Upper lobe of left lung (tissue), 6 donors: ENCODE results near the gene HOXC11. TPM values are rescaled to one million over a fixed set of nuclear protein-coding genes. Genes with fewer than 3 reads are reported as not detected.
A peak's percentile ranks its signal among the peaks of the same experiment; 100 is the strongest.

Experiments
- ATAC-seq, 2 donors: fragments of 200-7000 bp; cut with Tn5 transposase; one replicate each; pipeline ENCODE4 v1.9.1; 2022; ENCODE audit warnings: mild to moderate bottlenecking in 2 of 2, moderate library complexity in 2 of 2; ENCODE audit not compliant: low FRiP score in 2 of 2
- DNase-seq, 2 donors: peaks; one replicate each; pipeline ENCODE4 v3.0.0-alpha.2; 2019 to 2020
- H3K27ac ChIP-seq, 4 donors: fragments of 200-600 bp; sonication (generic); one replicate each; pipeline ENCODE4 v1.5.1; 2016 to 2019
- H3K27me3 ChIP-seq, 4 donors: fragments of 200-600 bp; sonication (generic); one replicate each; pipeline ENCODE4 v1.5.1; 2017 to 2019
- H3K36me3 ChIP-seq, 4 donors: fragments of 200-600 bp; sonication (generic); one replicate each; pipeline ENCODE4 v1.5.1; 2016 to 2019
- H3K4me1 ChIP-seq, 4 donors: fragments of 200-600 bp; sonication (generic); one replicate each; pipeline ENCODE4 v1.5.1; 2018 to 2019
- H3K4me3 ChIP-seq, 4 donors: fragments of 200-600 bp; sonication (generic); one replicate each; pipeline ENCODE4 v1.5.1; 2017 to 2019; ENCODE audit warnings: mild to moderate bottlenecking in 2 of 4, moderate library complexity in 1 of 4
- H3K9me3 ChIP-seq, 4 donors: fragments of 200-600 bp; sonication (generic); one replicate each; pipeline ENCODE4 v1.5.1; 2018 to 2019
- CTCF ChIP-seq, 6 experiments: fragments of 450-650 bp in 4 of 6; fragments of 200-600 bp in 2 of 6; sonication (generic) in 2 of 6; IDR thresholded peaks; one replicate each; pipeline ENCODE4 v1.5.1; 2016 to 2019; ENCODE audit warnings: antibody characterized with exemption in 6 of 6
- EP300 ChIP-seq, 4 donors: sonication (generic); formaldehyde crosslinking; IDR thresholded peaks; one replicate each; pipeline ENCODE4 v1.5.1; 2017; ENCODE audit warnings: antibody characterized with exemption in 4 of 4, control low read depth in 2 of 4
- POLR2A ChIP-seq, 4 donors: fragments of 450-650 bp; IDR thresholded peaks; one replicate each; pipeline ENCODE4 v1.5.1; 2016 to 2017; ENCODE audit warnings: antibody characterized with exemption in 4 of 4, mild to moderate bottlenecking in 2 of 4
- POLR2AphosphoS5 ChIP-seq, 2 donors: sonication (generic); formaldehyde crosslinking; IDR thresholded peaks; one replicate each; pipeline ENCODE4 v1.5.1; 2017; ENCODE audit warnings: antibody characterized with exemption in 2 of 2
- WGBS, 2 donors: methylation state at CpG; one replicate each; pipeline ENCODE4 v1.1.5; 2017 to 2018; 5-methylcytosine and 5-hydroxymethylcytosine counted together
- total RNA-seq, 6 donors: library from RNA; depleted of rRNA in 4 of 6; stranded (reverse); fragments of >200 nt in 4 of 6; gene quantifications; one replicate each; pipeline versions ENCODE4 v1.1.0 to v1.2.1, GENCODE V29; 2016 to 2021
- donor health status: DM: no; HTN: no; CAD: no; lungs with moderate emphysema.
- donor health status: DM: no; HTN: yes; CAD: no; lungs with severe emphysema.

Gene HOXC11
- total RNA-seq, 6 donors from 2014 or later, result not detected

GRCh38 chr12:53935383-53936341, 37.3 kb upstream of the HOXC11 start:
- H3K27me3 ChIP-seq, result peaks cover 2 to 84% (median 45%) of the 10 kb centered on the region in 4 donors
- H3K4me3 ChIP-seq, result no peak overlapping the region
- peaks cover 3 to 23% (median 8%) of the 10 kb centered on the region in 4 donors for H3K4me1 ChIP-seq
- no peaks in the 10 kb centered on the region for H3K9me3 ChIP-seq
- WGBS, 2 donors, result 6 to 7% methylated on average over 49 of the region's 49 CpGs
- H3K36me3 ChIP-seq, result no peaks in the 10 kb centered on the region
- DNase-seq (peak in 1 of 2 donors; percentile 48), ATAC-seq (no peak)
- TF ChIP-seq CTCF (IDR thresholded peaks at IDR 0.05) (no peak), POLR2AphosphoS5 (IDR thresholded peaks at IDR 0.05) (no peak), EP300 (IDR thresholded peaks at IDR 0.05) (no peak), POLR2A (IDR thresholded peaks at IDR 0.05) (no peak)
- H3K27ac ChIP-seq, result no peak overlapping the region

DNA sequence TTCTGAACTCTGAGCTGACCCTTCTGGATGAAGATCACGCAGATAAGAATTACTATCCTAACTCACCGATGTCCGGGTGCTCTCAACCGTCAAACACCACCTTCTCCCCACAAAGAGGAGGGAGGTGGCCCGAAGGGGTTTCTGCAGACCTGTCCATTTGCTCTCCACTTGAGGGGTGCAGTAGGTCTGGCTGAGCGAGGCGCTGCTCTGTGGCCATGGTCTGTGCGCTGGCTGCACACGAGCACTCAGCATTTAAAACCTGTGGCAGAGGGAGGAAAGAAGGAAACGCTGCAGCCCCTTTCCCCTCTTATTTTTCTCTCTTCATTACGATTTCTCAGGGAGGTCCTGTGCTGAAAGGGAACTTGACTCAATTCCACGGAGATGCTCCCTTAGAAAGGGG, 35.8 kb upstream of the HOXC11 start:
- Histone ChIP-seq H3K4me3 (no peak overlapping the region), H3K27me3 (peaks cover 2 to 80% (median 43%) of the 10 kb centered on the region in 4 donors), H3K9me3 (no peaks in the 10 kb centered on the region), H3K4me1 (peaks cover 3 to 23% (median 8%) of the 10 kb centered on the region in 4 donors), H3K27ac (no peak overlapping the region), H3K36me3 (no peaks in the 10 kb centered on the region)
- no peak for TF ChIP-seq POLR2A (IDR thresholded peaks at IDR 0.05)
- TF ChIP-seq POLR2AphosphoS5 (IDR thresholded peaks at IDR 0.05), result no peak
- no peak for TF ChIP-seq CTCF (IDR thresholded peaks at IDR 0.05)
- TF ChIP-seq EP300 (IDR thresholded peaks at IDR 0.05), result no peak
- WGBS, 2 donors, result 9 to 11% methylated on average over 8 to 12 of the region's 12 CpGs
- DNase-seq, result no peak
- no peak for ATAC-seq

DNA sequence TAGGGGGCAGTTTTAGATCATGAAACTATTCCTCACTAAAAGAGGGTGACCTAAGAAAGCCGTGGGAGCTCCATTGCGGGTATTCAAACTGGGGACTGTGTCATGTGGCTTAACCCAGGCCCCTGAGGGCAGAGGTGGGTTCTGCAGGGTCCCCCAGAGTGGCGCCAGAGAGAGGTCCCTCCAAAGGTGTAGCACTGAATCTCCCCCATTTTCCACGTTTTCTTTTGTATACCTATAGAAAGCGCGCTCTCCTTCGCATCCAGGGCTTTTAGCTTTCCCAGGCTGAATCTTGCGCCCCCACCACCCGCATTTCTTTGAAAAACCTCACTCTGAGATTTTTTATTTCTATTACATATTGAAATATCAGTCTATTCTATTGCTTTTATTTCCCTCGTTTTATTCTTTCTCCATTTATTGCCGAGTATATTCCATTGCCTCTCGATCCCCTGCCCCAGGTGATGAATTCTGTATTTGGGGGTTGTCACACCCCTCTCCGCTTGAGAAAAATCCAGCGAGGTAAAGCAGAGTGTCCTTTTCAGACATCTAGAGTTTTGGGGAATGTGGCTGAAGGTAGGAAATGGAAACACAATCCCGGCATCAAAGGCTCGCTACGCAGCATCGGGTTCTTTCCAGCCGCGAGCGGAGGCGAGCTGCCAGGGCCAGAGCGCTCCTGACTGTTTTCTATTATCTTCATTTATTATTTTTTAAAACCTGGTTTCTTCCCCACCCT, 35.2 kb upstream of the HOXC11 start:
- no peak for TF ChIP-seq POLR2A (IDR thresholded peaks at IDR 0.05)
- TF ChIP-seq POLR2AphosphoS5 (IDR thresholded peaks at IDR 0.05), result no peak
- TF ChIP-seq EP300 (IDR thresholded peaks at IDR 0.05), result no peak
- TF ChIP-seq CTCF (IDR thresholded peaks at IDR 0.05), result no peak
- ATAC-seq (no peak), DNase-seq (peak in 1 of 2 donors; percentile 32)
- 16 to 22% methylated on average over 23 of the region's 23 CpGs for WGBS, 2 donors
- Histone ChIP-seq H3K4me3 (no peak overlapping the region), H3K9me3 (no peaks in the 10 kb centered on the region), H3K27ac (no peak overlapping the region), H3K36me3 (no peaks in the 10 kb centered on the region), H3K27me3 (peaks cover 2 to 80% (median 43%) of the 10 kb centered on the region in 4 donors), H3K4me1 (peaks cover 3 to 23% (median 8%) of the 10 kb centered on the region in 4 donors)

DNA sequence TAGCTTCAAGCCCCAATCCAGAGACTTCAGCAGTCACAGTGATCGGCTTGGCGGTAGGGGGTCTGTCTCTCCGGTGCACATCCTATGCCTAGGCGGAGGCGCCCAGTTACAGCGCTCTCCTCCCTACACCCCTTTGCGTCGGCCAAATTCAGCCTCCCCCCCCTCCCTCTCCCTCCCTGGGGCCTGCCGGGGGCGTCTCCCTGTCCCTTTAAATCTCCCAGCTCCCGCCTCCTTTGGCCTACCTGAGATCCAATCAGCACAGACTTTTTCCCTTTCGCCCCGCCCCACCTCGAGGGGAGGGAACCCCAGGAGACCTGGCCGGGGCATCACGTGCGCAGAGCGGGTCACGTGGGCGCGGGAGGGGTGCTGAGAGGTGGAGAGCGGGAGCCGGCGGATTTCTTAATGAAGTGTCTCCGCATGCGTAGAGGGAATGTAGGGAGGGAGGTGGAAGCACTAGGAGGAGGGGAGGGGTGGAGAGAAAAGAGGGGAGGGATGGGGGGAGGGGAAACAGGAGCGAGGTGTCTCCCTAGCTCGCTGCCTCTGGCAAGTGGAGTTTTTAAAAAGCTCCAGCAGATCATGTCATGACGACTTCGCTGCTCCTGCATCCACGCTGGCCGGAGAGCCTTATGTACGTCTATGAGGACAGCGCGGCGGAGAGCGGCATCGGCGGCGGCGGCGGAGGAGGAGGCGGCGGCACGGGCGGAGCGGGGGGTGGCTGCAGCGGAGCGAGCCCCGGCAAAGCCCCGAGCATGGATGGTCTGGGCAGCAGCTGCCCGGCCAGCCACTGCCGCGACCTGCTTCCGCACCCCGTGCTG, 34.4 kb upstream of the HOXC11 start, which contains the start of gene HOXC13:
TSS of gene HOXC13 (plus strand) at position 506 of the 815 bp plus-strand sequence. CDS start at position 582, 76 bp downstream.
- no peak within 1 kb of the TSS for H3K4me3 ChIP-seq
- no peaks in the 10 kb centered on the region for H3K36me3 ChIP-seq
- peaks cover 3 to 23% (median 8%) of the 10 kb centered on the region in 4 donors for H3K4me1 ChIP-seq
- H3K27me3 ChIP-seq, result peaks cover 2 to 82% (median 45%) of the 10 kb centered on the region in 4 donors
- peak in 1 of 2 donors; percentile 82 for DNase-seq
- WGBS, 2 donors, result 7 to 11% methylated on average over 28 to 51 of the region's 56 CpGs
- no peaks in the 10 kb centered on the region for H3K9me3 ChIP-seq
- TF ChIP-seq EP300 (IDR thresholded peaks at IDR 0.05) (no peak), POLR2AphosphoS5 (IDR thresholded peaks at IDR 0.05) (no peak), CTCF (IDR thresholded peaks at IDR 0.05) (no peak), POLR2A (IDR thresholded peaks at IDR 0.05) (no peak)
- no peak within 1 kb of the TSS for H3K27ac ChIP-seq
- peak in 1 of 2 donors; percentile 6 for ATAC-seq
